Thyroid gland (tissue), 4 donors: ENCODE data around the gene MSN. TPM values are rescaled to one million over a fixed set of nuclear protein-coding genes. Genes with fewer than 3 reads are reported as not detected.

Source experiments
- DNase-seq, 2 donors: peaks; one replicate each; pipeline ENCODE4 v3.0.0-alpha.2; 2019
- H3K27ac ChIP-seq, 3 donors: fragments of 200-600 bp; sonication (generic); 1 replicate in 2 of 3; 2 replicates in 1 of 3; pipeline ENCODE4 v1.5.1; 2016 to 2019; ENCODE audit warnings: mild to moderate bottlenecking in 1 of 3, moderate library complexity in 1 of 3
- H3K27me3 ChIP-seq: fragments of 200-600 bp; sonication (generic); one replicate; pipeline ENCODE4 v1.5.1; 2019
- H3K36me3 ChIP-seq, 2 donors: fragments of 200-600 bp; sonication (generic); one replicate each; pipeline ENCODE4 v1.5.1; 2016 to 2019
- H3K4me1 ChIP-seq, 2 donors: fragments of 200-600 bp; sonication (generic); one replicate each; pipeline ENCODE4 v1.5.1; 2017 to 2019
- H3K4me3 ChIP-seq, 3 donors: fragments of 200-600 bp; sonication (generic); replicated peaks in 1 of 3; 1 replicate in 2 of 3; 2 replicates in 1 of 3; pipeline ENCODE4 v1.5.1; 2016; ENCODE audit warnings: mild to moderate bottlenecking in 1 of 3
- H3K9me3 ChIP-seq: fragments of 200-600 bp; sonication (generic); one replicate; pipeline ENCODE4 v1.5.1; 2017
- POLR2A ChIP-seq, 2 donors: fragments of 450-650 bp; IDR thresholded peaks; one replicate each; pipeline ENCODE4 v1.6.1; 2017; ENCODE audit warnings: antibody characterized with exemption in 2 of 2, mild to moderate bottlenecking in 2 of 2, moderate library complexity in 1 of 2
- WGBS, 2 donors: methylation state at CpG; one replicate each; pipeline ENCODE4 v1.1.5; 2017; 5-methylcytosine and 5-hydroxymethylcytosine counted together
- intact Hi-C: fragments of 100-400 bp; cut with DNase I; formaldehyde crosslinking; loops from one replicate; pipeline ENCODE4 v1.15.1; 2023
- total RNA-seq, 4 donors: library from RNA; depleted of rRNA; stranded (reverse); fragments of >200 nt; gene quantifications; one replicate each; pipeline ENCODE4 v1.2.3, GENCODE V29; 2016
- TF ChIP-seq, protein P1 (sequence below), 6 experiments: fragments of 200-600 bp in 3 of 6; fragments of 450-650 bp in 3 of 6; sonication (generic) in 3 of 6; IDR thresholded peaks; one replicate each; pipeline ENCODE4 v1.5.1; 2016 to 2019; ENCODE audit warnings: antibody characterized with exemption in 6 of 6, mild to moderate bottlenecking in 2 of 6, inconsistent platforms in 1 of 6, moderate library complexity in 1 of 6

Gene MSN
- total RNA-seq, 4 donors from 2014 or later: 204 to 318 (median 259) TPM

DNA sequence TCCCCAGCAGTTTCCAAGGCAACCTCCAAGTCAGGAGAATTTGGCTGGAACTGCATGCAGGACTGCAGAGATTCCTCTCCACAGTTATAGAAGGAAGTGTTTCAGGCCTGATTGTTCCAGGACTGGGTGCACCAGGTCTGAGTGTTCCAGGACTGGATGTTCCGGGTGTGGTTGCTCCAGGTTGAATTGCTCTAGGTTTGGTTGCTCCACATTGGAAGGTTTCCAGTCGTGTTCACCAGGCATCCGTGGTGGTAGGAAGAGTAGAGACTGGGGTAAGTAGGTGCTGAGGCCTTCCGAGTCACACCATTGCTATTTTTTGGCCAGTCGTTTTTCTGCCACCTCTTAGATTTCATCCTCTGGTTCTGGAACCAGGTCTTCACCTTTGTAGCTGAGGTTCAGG, 105.4 kb downstream of the MSN start:
- no peak overlapping the region for H3K4me3 ChIP-seq
- 87 to 90% methylated on average over 2 to 3 of the region's 5 CpGs for WGBS, 2 donors
- H3K27me3 ChIP-seq: no peaks in the 10 kb centered on the region
- intact Hi-C loops: no loop called here
- no peak for DNase-seq
- no peak for TF ChIP-seq POLR2A (IDR thresholded peaks at IDR 0.05)
- TF ChIP-seq, protein P1, sequence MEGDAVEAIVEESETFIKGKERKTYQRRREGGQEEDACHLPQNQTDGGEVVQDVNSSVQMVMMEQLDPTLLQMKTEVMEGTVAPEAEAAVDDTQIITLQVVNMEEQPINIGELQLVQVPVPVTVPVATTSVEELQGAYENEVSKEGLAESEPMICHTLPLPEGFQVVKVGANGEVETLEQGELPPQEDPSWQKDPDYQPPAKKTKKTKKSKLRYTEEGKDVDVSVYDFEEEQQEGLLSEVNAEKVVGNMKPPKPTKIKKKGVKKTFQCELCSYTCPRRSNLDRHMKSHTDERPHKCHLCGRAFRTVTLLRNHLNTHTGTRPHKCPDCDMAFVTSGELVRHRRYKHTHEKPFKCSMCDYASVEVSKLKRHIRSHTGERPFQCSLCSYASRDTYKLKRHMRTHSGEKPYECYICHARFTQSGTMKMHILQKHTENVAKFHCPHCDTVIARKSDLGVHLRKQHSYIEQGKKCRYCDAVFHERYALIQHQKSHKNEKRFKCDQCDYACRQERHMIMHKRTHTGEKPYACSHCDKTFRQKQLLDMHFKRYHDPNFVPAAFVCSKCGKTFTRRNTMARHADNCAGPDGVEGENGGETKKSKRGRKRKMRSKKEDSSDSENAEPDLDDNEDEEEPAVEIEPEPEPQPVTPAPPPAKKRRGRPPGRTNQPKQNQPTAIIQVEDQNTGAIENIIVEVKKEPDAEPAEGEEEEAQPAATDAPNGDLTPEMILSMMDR (IDR thresholded peaks at IDR 0.05): no peak
- no peaks in the 10 kb centered on the region for H3K9me3 ChIP-seq
- no peak overlapping the region for H3K27ac ChIP-seq
- no peaks in the 10 kb centered on the region for H3K4me1 ChIP-seq
- H3K36me3 ChIP-seq: no peaks in the 10 kb centered on the region

DNA sequence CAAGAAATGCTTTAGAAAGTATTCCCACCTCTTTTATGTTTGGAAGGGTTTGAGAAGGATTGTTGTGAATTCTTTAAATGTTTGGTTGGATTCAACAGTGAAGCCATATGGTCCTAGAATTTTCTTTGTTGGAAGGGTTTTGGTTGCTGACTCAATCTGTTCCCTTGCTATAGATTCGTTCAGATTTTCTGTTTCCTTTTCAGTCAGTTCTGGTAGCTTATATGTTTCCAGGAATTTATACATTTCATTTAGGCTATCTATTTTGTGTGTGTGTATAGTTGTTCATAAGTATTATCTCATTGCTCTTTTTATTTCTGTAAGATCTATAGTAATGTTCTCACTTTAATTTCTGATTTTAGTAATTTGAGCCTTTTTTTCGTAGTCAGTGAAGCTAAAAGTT, 114.4 kb downstream of the MSN start:
- WGBS, 2 donors: 86 to 89% methylated on average over 2 of the region's 2 CpGs
- DNase-seq: no peak

DNA sequence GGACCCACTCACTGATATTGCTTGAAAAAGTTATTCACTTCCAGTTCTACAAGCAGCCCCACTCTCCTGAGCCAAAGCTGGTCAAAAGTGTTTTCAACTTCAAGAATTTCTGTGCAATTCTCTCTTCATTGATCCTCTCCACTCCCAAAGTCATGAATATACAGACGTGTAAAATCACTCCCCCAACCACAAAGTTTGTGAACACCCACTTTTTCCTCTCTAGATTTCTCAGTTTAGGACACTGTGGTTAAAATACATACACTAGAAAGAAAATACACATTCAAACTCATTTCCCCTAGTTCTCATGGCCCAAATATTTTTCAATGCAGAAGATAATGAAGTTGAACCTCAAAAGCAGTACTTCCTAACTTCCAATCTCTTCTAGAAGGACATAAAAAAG, 116.3 kb downstream of the MSN start:
- Histone ChIP-seq H3K27ac (no peak overlapping the region), H3K9me3 (no peaks in the 10 kb centered on the region), H3K36me3 (no peaks in the 10 kb centered on the region), H3K4me1 (no peaks in the 10 kb centered on the region), H3K27me3 (no peaks in the 10 kb centered on the region), H3K4me3 (no peak overlapping the region)
- 71 to 83% methylated on average over 1 of the region's 1 CpG for WGBS, 2 donors
- no peak for TF ChIP-seq POLR2A (IDR thresholded peaks at IDR 0.05)
- TF ChIP-seq, protein P1 (IDR thresholded peaks at IDR 0.05): no peak
- intact Hi-C loops: no loop called here
- no peak for DNase-seq

More for the DNA sequence above, 114.4 kb downstream of the MSN start:
- no peak overlapping the region for H3K4me3 ChIP-seq
- H3K4me1 ChIP-seq: no peaks in the 10 kb centered on the region
- no peaks in the 10 kb centered on the region for H3K36me3 ChIP-seq
- no peaks in the 10 kb centered on the region for H3K27me3 ChIP-seq
- TF ChIP-seq, protein P1 (IDR thresholded peaks at IDR 0.05): no peak
- TF ChIP-seq POLR2A (IDR thresholded peaks at IDR 0.05): no peak
- no peaks in the 10 kb centered on the region for H3K9me3 ChIP-seq
- no peak overlapping the region for H3K27ac ChIP-seq
- intact Hi-C loops: no loop called here

Other genes starting within 250 kb of the MSN start
- gene LAS1L, start 132.9 kb upstream of the MSN start, total RNA-seq: 10 to 100 TPM; 16.4 to 23.3 (median 19.2) TPM